WTC11 (cell line): ENCODE measurements around the gene GLIPR2. TPM values are rescaled to one million over a fixed set of nuclear protein-coding genes. Genes with fewer than 3 reads are reported as not detected.

ENCODE experiments used
- ATAC-seq: fragments of 200-7000 bp; cut with Tn5 transposase; 2 replicates; pipeline ENCODE4 v1.10.0; 2021; ENCODE audit warnings: mild to moderate bottlenecking, moderate library complexity
- CTCF ChIA-PET: fragments of 300-600 bp; sonication (Branson Sonifier 250); formaldehyde crosslinking; loops from one replicate; lab custom pipeline; 2021; ENCODE audit warnings: antibody characterized with exemption; lab: Charles Lee
- POLR2A ChIA-PET: fragments of 350-600 bp; sonication (Branson Sonifier 250); formaldehyde crosslinking; loops from one replicate; lab custom pipeline; 2021; ENCODE audit warnings: antibody characterized with exemption; lab: Charles Lee
- DNase-seq: peaks from one replicate; pipeline ENCODE4 v3.0.0; 2021; ENCODE audit warnings: low spot score
- H3K27ac Mint-ChIP-seq: 2 replicates; pipeline ENCODE4 v1.8.0; 2021; ENCODE audit warnings: mixed read lengths
- H3K27me3 Mint-ChIP-seq: 2 replicates; pipeline ENCODE4 v1.8.0; 2021; ENCODE audit warnings: low read depth, mild to moderate bottlenecking, moderate library complexity, mixed read lengths
- H3K36me3 Mint-ChIP-seq: 2 replicates; pipeline ENCODE4 v1.8.0; 2021; ENCODE audit warnings: mixed read lengths
- H3K4me1 Mint-ChIP-seq: 2 replicates; pipeline ENCODE4 v1.8.0; 2022; ENCODE audit warnings: mixed read lengths
- H3K4me3 Mint-ChIP-seq: 2 replicates; pipeline ENCODE4 v1.8.0; 2021; ENCODE audit warnings: mild to moderate bottlenecking, moderate library complexity, mixed read lengths
- H3K9me3 Mint-ChIP-seq: 2 replicates; pipeline ENCODE4 v1.8.0; 2021; ENCODE audit warnings: mixed read lengths
- AFF4 ChIP-seq: sonication (generic); formaldehyde crosslinking; IDR thresholded peaks from 2 replicates; pipeline ENCODE4 v1.8.1; 2023; ENCODE audit warnings: mild to moderate bottlenecking, missing genetic modification reagents, borderline replicate concordance
- CDX4 ChIP-seq: fragments of 250-450 bp; sonication (Bioruptor Pico); IDR thresholded peaks from 2 replicates; pipeline ENCODE4 v1.9.0; 2021; ENCODE audit warnings: moderate library complexity, mild to moderate bottlenecking, inconsistent platforms, borderline replicate concordance
- E2F1 ChIP-seq: sonication (generic); formaldehyde crosslinking; IDR thresholded peaks from 2 replicates; pipeline ENCODE4 v1.8.0; 2022; ENCODE audit warnings: mild to moderate bottlenecking, missing genetic modification reagents
- E2F4 ChIP-seq: sonication (generic); formaldehyde crosslinking; IDR thresholded peaks from 2 replicates; pipeline ENCODE4 v1.8.1; 2022; ENCODE audit warnings: low read depth, mild to moderate bottlenecking, moderate library complexity, missing genetic modification reagents, borderline replicate concordance
- E2F5 ChIP-seq: sonication (generic); formaldehyde crosslinking; IDR thresholded peaks from 2 replicates; pipeline ENCODE4 v1.8.1; 2022; ENCODE audit warnings: mild to moderate bottlenecking, moderate library complexity, missing genetic modification reagents
- JAZF1 ChIP-seq: fragments of 250-450 bp; sonication (Bioruptor Pico); IDR thresholded peaks from 2 replicates; pipeline ENCODE4 v1.9.0; 2021; ENCODE audit warnings: moderate library complexity, mild to moderate bottlenecking, inconsistent platforms
- NFE2L1 ChIP-seq: sonication (generic); formaldehyde crosslinking; IDR thresholded peaks from 2 replicates; pipeline ENCODE4 v1.8.1; 2023; ENCODE audit warnings: missing genetic modification reagents
- TEAD4 ChIP-seq: sonication (generic); formaldehyde crosslinking; IDR thresholded peaks from 2 replicates; pipeline ENCODE4 v1.8.0; 2022; ENCODE audit warnings: mild to moderate bottlenecking, missing genetic modification reagents
- ZNF281 ChIP-seq: sonication (generic); formaldehyde crosslinking; IDR thresholded peaks from 2 replicates; pipeline ENCODE4 v1.8.0; 2023; ENCODE audit warnings: mild to moderate bottlenecking, missing genetic modification reagents
- ZNF425 ChIP-seq: fragments of 250-450 bp; sonication (Bioruptor Pico); conservative IDR thresholded peaks from 2 replicates; pipeline ENCODE4 v1.9.0; 2021; ENCODE audit warnings: mild to moderate bottlenecking
- total RNA-seq: library from RNA; stranded (reverse); gene quantifications from 3 replicates; pipeline ENCODE4 v1.2.3, GENCODE V29; 2021

The GLIPR2 gene
- total RNA-seq, 1 experiment from 2014 or later = 3.7 TPM

GRCh38 chr9:36190388-36191289 lies 54.1 kb downstream of the GLIPR2 start, which contains the start of gene CLTA (continued):
- TF ChIP-seq NFE2L1 = no peak

GRCh38 chr9:36191290-36191645 lies 54.7 kb downstream of the GLIPR2 start:
- POLR2A ChIA-PET = interaction anchor here (1.1 to 2.6 kb wide), 3 partner anchors 27 to 91 kb away, joined by 3 to 24 read pairs (median 4); no protein-coding TSS in a partner anchor
- Mint-ChIP-seq H3K4me3 (peak overlapping the region; percentile 97), H3K27ac (peak overlapping the region; percentile 89), H3K27me3 (peaks cover 18% of the 10 kb centered on the region), H3K36me3 (peaks cover 15% of the 10 kb centered on the region), H3K9me3 (no peaks in the 10 kb centered on the region), H3K4me1 (peaks cover 34% of the 10 kb centered on the region)
- CTCF ChIA-PET = interaction anchor here (0.7 to 3.9 kb wide), 13 partner anchors 23 to 365 kb away, joined by 3 to 26 read pairs (median 4); no protein-coding TSS in a partner anchor
- TF ChIP-seq AFF4 (CRISPR knock-in tag) (no peak), ZNF425 (CRISPR knock-in tag) (no peak), TEAD4 (CRISPR knock-in tag) (no peak), E2F5 (CRISPR knock-in tag) (no peak), E2F4 (no peak), CDX4 (CRISPR knock-in tag) (no peak), JAZF1 (no peak)
- DNase-seq (no peak), ATAC-seq (no peak)

- H3K4me3 Mint-ChIP-seq = peak overlapping the region; percentile 97
Observed at GRCh38 chr9:36191686-36192085, 55.2 kb downstream of the GLIPR2 start.

More at GRCh38 chr9:36191686-36192085, 55.2 kb downstream of the GLIPR2 start:
- H3K9me3 Mint-ChIP-seq = no peaks in the 10 kb centered on the region
- DNase-seq (no peak), ATAC-seq (no peak)
- POLR2A ChIA-PET = interaction anchor here (1.4 to 2.6 kb wide), 2 partner anchors 27 to 88 kb away, joined by 3 to 24 read pairs; no protein-coding TSS in a partner anchor
- peaks cover 15% of the 10 kb centered on the region for H3K36me3 Mint-ChIP-seq
- peak overlapping the region; percentile 89 for H3K27ac Mint-ChIP-seq
- no peak for TF ChIP-seq NFE2L1
- TF ChIP-seq ZNF281 (CRISPR knock-in tag) = no peak
- TF ChIP-seq E2F1 (CRISPR knock-in tag) = no peak
- TF ChIP-seq, all 79 proteins: peak for 0
- CTCF ChIA-PET = interaction anchor here (1.0 to 3.9 kb wide), 6 partner anchors 25 to 237 kb away, joined by 3 to 26 read pairs (median 6); no protein-coding TSS in a partner anchor
- H3K4me1 Mint-ChIP-seq = peaks cover 34% of the 10 kb centered on the region
- H3K27me3 Mint-ChIP-seq = peaks cover 18% of the 10 kb centered on the region
